Trophoblast cell (in vitro differentiated cells and primary cell): ENCODE measurements around the gene MSL2.

Source experiments
- DNase-seq, 2 donors: peaks; one replicate each; pipeline ENCODE4 v3.0.0-alpha.2; 2016
- H2AFZ ChIP-seq: 2 replicates; pipeline ENCODE4 v1.6.1; 2013; ENCODE audit warnings: low read length, moderate library complexity, mild to moderate bottlenecking; ENCODE audit not compliant: insufficient read depth, poor library complexity
- H2AK5ac ChIP-seq: 2 replicates; pipeline ENCODE4 v1.6.1; 2013; ENCODE audit warnings: mild to moderate bottlenecking, low read length
- H2BK120ac ChIP-seq: 2 replicates; pipeline ENCODE4 v1.6.1; 2013; ENCODE audit warnings: low read length, mild to moderate bottlenecking, moderate library complexity; ENCODE audit not compliant: insufficient read depth, poor library complexity
- H2BK12ac ChIP-seq: 2 replicates; pipeline ENCODE4 v1.6.1; 2013; ENCODE audit warnings: mild to moderate bottlenecking, low read length, moderate library complexity
- H2BK5ac ChIP-seq: 2 replicates; pipeline ENCODE4 v1.6.1; 2013; ENCODE audit warnings: low read length, low read depth, moderate library complexity, mild to moderate bottlenecking; ENCODE audit not compliant: poor library complexity
- H3K14ac ChIP-seq: 2 replicates; pipeline ENCODE4 v1.6.1; 2013; ENCODE audit warnings: mild to moderate bottlenecking, low read length
- H3K18ac ChIP-seq: 2 replicates; pipeline ENCODE4 v1.6.1; 2013; ENCODE audit warnings: mild to moderate bottlenecking, low read length
- H3K23ac ChIP-seq: 2 replicates; pipeline ENCODE4 v1.6.1; 2013; ENCODE audit warnings: low read length
- H3K27ac ChIP-seq: 2 replicates; pipeline ENCODE4 v1.5.1; 2013; ENCODE audit warnings: low read depth, mild to moderate bottlenecking, inconsistent platforms, low read length, moderate library complexity
- H3K27me3 ChIP-seq: 2 replicates; pipeline ENCODE4 v1.6.1; 2013; ENCODE audit warnings: inconsistent platforms, mild to moderate bottlenecking, low read length, moderate library complexity; ENCODE audit not compliant: insufficient read depth
- H3K36me3 ChIP-seq, 2 experiments: 1 replicate in 1 of 2; 2 replicates in 1 of 2; pipeline ENCODE4 v1.6.1; 2013; ENCODE audit warnings: low read length in 2 of 2, mild to moderate bottlenecking in 2 of 2, moderate library complexity in 1 of 2; ENCODE audit not compliant: insufficient read depth in 2 of 2, control insufficient read depth in 1 of 2
- H3K4ac ChIP-seq: 2 replicates; pipeline ENCODE4 v1.6.1; 2013; ENCODE audit warnings: low read depth, mild to moderate bottlenecking, low read length, moderate library complexity
- H3K4me1 ChIP-seq, 2 experiments: 1 replicate in 1 of 2; 2 replicates in 1 of 2; pipeline ENCODE4 v1.6.1; 2013; ENCODE audit warnings: low read length in 2 of 2, mild to moderate bottlenecking in 2 of 2, moderate library complexity in 1 of 2; ENCODE audit not compliant: insufficient read depth in 2 of 2, control insufficient read depth in 1 of 2
- H3K4me2 ChIP-seq: 2 replicates; pipeline ENCODE4 v1.6.1; 2013; ENCODE audit warnings: inconsistent platforms, mild to moderate bottlenecking, low read length, moderate library complexity
- H3K4me3 ChIP-seq: 2 replicates; pipeline ENCODE4 v1.5.1; 2013; ENCODE audit warnings: mild to moderate bottlenecking, low read depth, low read length, inconsistent platforms
- H3K79me1 ChIP-seq: one replicate; pipeline ENCODE4 v1.6.1; 2013; ENCODE audit warnings: low read length
- H3K79me2 ChIP-seq: 2 replicates; pipeline ENCODE4 v1.6.1; 2013; ENCODE audit warnings: low read length, mild to moderate bottlenecking; ENCODE audit not compliant: control insufficient read depth, insufficient read depth, poor library complexity
- H3K9ac ChIP-seq: 2 replicates; pipeline ENCODE4 v1.6.1; 2013; ENCODE audit warnings: mild to moderate bottlenecking, low read length
- H3K9me3 ChIP-seq: 2 replicates; pipeline ENCODE4 v1.6.1; 2013; ENCODE audit warnings: low read depth, mild to moderate bottlenecking, control low read depth, inconsistent platforms, low read length; ENCODE audit not compliant: insufficient read depth
- H4K12ac ChIP-seq: 2 replicates; pipeline ENCODE4 v1.6.1; 2013; ENCODE audit warnings: low read depth, mild to moderate bottlenecking, low read length, moderate library complexity
- H4K8ac ChIP-seq: 2 replicates; pipeline ENCODE4 v1.6.1; 2013; ENCODE audit warnings: low read depth, mild to moderate bottlenecking, low read length, moderate library complexity
- H4K91ac ChIP-seq: one replicate; pipeline ENCODE4 v1.6.1; 2013; ENCODE audit warnings: low read depth, mild to moderate bottlenecking, low read length, moderate library complexity
- WGBS: extraction: QIAGEN DNeasy Blood & Tissue Kit; methylation state at CpG from one replicate; pipeline ENCODE4 v1.1.7; 2013; ENCODE audit warnings: missing lambda C conversion rate; ENCODE audit not compliant: insufficient read length, insufficient coverage; ENCODE audit errors: extremely low coverage; 5-methylcytosine and 5-hydroxymethylcytosine counted together

MSL2 gene

DNA sequence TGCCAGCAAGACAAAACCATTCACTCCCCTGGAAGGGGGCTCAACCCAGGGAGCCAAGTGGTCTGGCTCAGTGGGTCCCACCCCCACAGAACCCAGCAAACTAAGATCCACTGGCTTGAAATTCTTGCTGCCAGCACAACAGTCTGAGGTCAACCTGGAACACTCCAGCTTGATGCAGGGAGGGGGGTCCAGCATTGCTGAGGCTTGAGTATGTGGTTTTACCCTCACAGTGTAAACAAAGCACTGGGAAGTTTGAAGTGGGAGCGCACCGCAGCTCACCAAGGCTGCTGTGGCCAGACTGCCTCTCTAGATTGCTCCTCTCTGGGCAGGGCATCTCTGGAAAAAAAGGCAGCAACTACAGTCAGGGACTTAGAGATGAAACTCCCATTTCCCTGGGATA, 81.7 kb downstream of the MSL2 start:
- no peak overlapping the region for H2AFZ ChIP-seq
- no peaks in the 10 kb centered on the region for H3K79me1 ChIP-seq
- H2AK5ac ChIP-seq = no peak overlapping the region
- no peak overlapping the region for H3K14ac ChIP-seq
- peaks cover 10% of the 10 kb centered on the region for H3K9me3 ChIP-seq
- no peak overlapping the region for H2BK12ac ChIP-seq
- H3K27me3 ChIP-seq = no peaks in the 10 kb centered on the region
- no peak overlapping the region for H4K8ac ChIP-seq
- no peak overlapping the region for H3K27ac ChIP-seq
- no peak overlapping the region for H3K18ac ChIP-seq
- no peak overlapping the region for H3K4me3 ChIP-seq
- H3K4me2 ChIP-seq = no peak overlapping the region
- H2BK5ac ChIP-seq = no peak overlapping the region
- no peak overlapping the region for H4K12ac ChIP-seq
- H3K23ac ChIP-seq = no peak overlapping the region
- WGBS = no CpG with 5 or more reads among the region's 2 CpGs
- H3K79me2 ChIP-seq = no peaks in the 10 kb centered on the region
- H3K4me1 ChIP-seq = no peaks in the 10 kb centered on the region
- H4K91ac ChIP-seq = no peak overlapping the region
- no peak overlapping the region for H3K9ac ChIP-seq
- no peak overlapping the region for H2BK120ac ChIP-seq
- DNase-seq = no peak
- no peak overlapping the region for H3K4ac ChIP-seq
- H3K36me3 ChIP-seq = peaks cover 7 to 11% of the 10 kb centered on the region in 2 experiments

DNA sequence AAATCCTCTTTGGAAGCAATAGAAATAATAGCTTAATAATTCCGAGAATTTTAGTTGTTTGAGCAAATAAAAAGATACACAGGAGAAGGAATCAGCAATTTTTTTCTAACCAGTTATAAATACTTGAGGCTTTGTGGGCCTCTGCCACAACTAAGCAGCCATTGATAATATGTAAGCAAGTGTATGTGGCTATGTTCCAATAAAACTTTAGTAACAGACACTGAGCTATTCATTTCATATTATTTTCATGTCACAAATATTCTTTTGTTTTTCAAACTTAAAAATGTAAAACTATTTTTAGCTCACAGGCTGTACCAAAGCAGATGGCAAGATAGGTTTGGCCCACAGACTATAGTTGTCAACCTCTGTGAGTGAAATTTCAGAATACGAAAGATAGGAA, 85.7 kb downstream of the MSL2 start:
- H3K4me1 ChIP-seq = no peaks in the 10 kb centered on the region
- H4K8ac ChIP-seq = no peak overlapping the region
- no CpG with 5 or more reads among the region's 2 CpGs for WGBS
- H3K4me3 ChIP-seq = no peak overlapping the region
- DNase-seq = no peak
- no peaks in the 10 kb centered on the region for H3K79me1 ChIP-seq
- no peak overlapping the region for H3K27ac ChIP-seq
- H3K14ac ChIP-seq = no peak overlapping the region
- H2BK5ac ChIP-seq = no peak overlapping the region
- H3K23ac ChIP-seq = no peak overlapping the region
- H3K79me2 ChIP-seq = no peaks in the 10 kb centered on the region
- H2AK5ac ChIP-seq = no peak overlapping the region
- H3K36me3 ChIP-seq = peaks cover 10 to 13% of the 10 kb centered on the region in 2 experiments
- no peak overlapping the region for H2BK12ac ChIP-seq
- no peak overlapping the region for H2BK120ac ChIP-seq
- H4K91ac ChIP-seq = no peak overlapping the region
- no peak overlapping the region for H3K18ac ChIP-seq
- H3K4ac ChIP-seq = no peak overlapping the region
- H2AFZ ChIP-seq = no peak overlapping the region
- H3K27me3 ChIP-seq = no peaks in the 10 kb centered on the region
- peaks cover 10% of the 10 kb centered on the region for H3K9me3 ChIP-seq
- no peak overlapping the region for H3K9ac ChIP-seq
- no peak overlapping the region for H4K12ac ChIP-seq
- H3K4me2 ChIP-seq = no peak overlapping the region

DNA sequence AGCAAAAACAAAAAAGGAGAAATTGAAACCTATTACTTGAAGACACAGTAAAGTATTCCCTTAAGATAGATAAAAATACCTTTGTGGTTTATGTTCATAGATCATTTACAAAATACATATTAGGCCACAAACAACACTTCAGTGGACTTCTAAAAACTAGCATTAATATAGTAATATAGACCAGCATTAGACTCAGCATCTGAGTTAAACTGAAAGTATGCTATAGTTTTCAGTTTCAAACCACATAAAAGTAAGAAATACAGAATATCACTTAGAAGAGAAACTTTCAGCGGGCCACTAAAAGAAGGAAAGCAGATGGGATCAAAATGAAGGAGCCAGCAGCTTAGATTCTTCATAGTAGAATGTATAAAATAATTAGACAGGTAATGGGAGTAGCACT, 86.6 kb downstream of the MSL2 start:
- no peak overlapping the region for H4K12ac ChIP-seq
- no peak overlapping the region for H3K18ac ChIP-seq
- H3K9ac ChIP-seq = no peak overlapping the region
- H3K9me3 ChIP-seq = peaks cover 7% of the 10 kb centered on the region
- H4K91ac ChIP-seq = no peak overlapping the region
- H2BK5ac ChIP-seq = no peak overlapping the region
- no peak overlapping the region for H3K23ac ChIP-seq
- no peak for DNase-seq
- no peaks in the 10 kb centered on the region for H3K27me3 ChIP-seq
- H3K79me1 ChIP-seq = no peaks in the 10 kb centered on the region
- no peak overlapping the region for H3K4ac ChIP-seq
- WGBS = no CpG with 5 or more reads among the region's 1 CpG
- H3K27ac ChIP-seq = no peak overlapping the region
- H3K4me3 ChIP-seq = no peak overlapping the region
- H3K4me1 ChIP-seq = no peaks in the 10 kb centered on the region
- no peak overlapping the region for H3K14ac ChIP-seq
- no peak overlapping the region for H4K8ac ChIP-seq
- peaks cover 12 to 14% of the 10 kb centered on the region in 2 experiments for H3K36me3 ChIP-seq
- H2BK120ac ChIP-seq = no peak overlapping the region
- H2AK5ac ChIP-seq = no peak overlapping the region
- H3K4me2 ChIP-seq = no peak overlapping the region
- H2AFZ ChIP-seq = no peak overlapping the region
- H3K79me2 ChIP-seq = no peaks in the 10 kb centered on the region
- H2BK12ac ChIP-seq = no peak overlapping the region

DNA sequence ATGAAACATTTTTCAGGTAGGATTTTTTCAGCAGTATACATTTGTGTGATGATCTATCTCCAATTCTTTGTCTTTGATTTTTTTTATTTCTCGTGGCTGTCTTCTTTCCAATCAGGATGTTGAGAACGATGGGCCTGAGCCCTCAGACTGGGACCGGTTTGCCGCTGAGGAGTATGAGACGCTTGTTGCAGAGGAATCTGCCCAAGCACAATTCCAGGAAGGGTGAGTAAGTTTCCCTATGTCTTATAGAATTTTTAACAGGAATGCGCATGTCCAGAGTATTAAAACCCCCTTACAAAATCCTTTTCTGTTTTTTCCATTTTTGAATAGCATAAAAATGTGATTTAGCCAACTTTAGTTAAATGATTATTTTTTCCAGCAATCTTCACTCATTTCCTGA, 90.0 kb downstream of the MSL2 start:
- Histone ChIP-seq H3K4me2 (no peak overlapping the region), H3K9me3 (no peaks in the 10 kb centered on the region), H2AFZ (no peak overlapping the region), H4K12ac (no peak overlapping the region), H3K79me1 (no peaks in the 10 kb centered on the region), H3K23ac (no peak overlapping the region), H4K8ac (no peak overlapping the region), H3K79me2 (no peaks in the 10 kb centered on the region), H3K14ac (no peak overlapping the region), H3K27me3 (no peaks in the 10 kb centered on the region), H3K4me3 (no peak overlapping the region), H4K91ac (no peak overlapping the region), H3K4ac (no peak overlapping the region), H3K36me3 (peaks cover 9 to 13% of the 10 kb centered on the region in 2 experiments), H3K27ac (no peak overlapping the region), H2BK12ac (no peak overlapping the region), H2BK5ac (no peak overlapping the region), H3K18ac (no peak overlapping the region), H2AK5ac (no peak overlapping the region), H2BK120ac (no peak overlapping the region), H3K4me1 (no peaks in the 10 kb centered on the region), H3K9ac (no peak overlapping the region)
- no CpG with 5 or more reads among the region's 6 CpGs for WGBS
- DNase-seq = peak in 1 of 2 donors; percentile 39
